HL-60 (cell line): Measurements from ENCODE around the gene GPR39.

Experiments
- DNase-seq, 2 experiments: peaks; one replicate each; pipeline ENCODE4 v3.0.0-alpha.2; 2010 to 2020; ENCODE audit warnings: low read depth in 1 of 2, low spot score in 1 of 2
- H3K27ac ChIP-seq: fragments of 250-450 bp; sonication (Bioruptor Pico); replicated peaks from 2 replicates; pipeline ENCODE4 v1.5.1; 2020; ENCODE audit warnings: mild to moderate bottlenecking, moderate library complexity
- H3K27me3 ChIP-seq: fragments of 250-450 bp; sonication (Bioruptor Pico); 2 replicates; pipeline ENCODE4 v1.5.1; 2021; ENCODE audit warnings: mild to moderate bottlenecking, moderate library complexity; ENCODE audit not compliant: insufficient read depth, poor library complexity, severe bottlenecking
- H3K4me3 ChIP-seq: replicated peaks from 2 replicates; pipeline ENCODE4 v1.5.1; 2011; ENCODE audit warnings: mild to moderate bottlenecking, control low read depth, low read length; ENCODE audit not compliant: insufficient read depth
- GABPA ChIP-seq: IDR thresholded peaks from 2 replicates; pipeline ENCODE4 v1.6.1; 2012; ENCODE audit warnings: low read depth
- POLR2AphosphoS5 ChIP-seq: IDR thresholded peaks from 2 replicates; pipeline ENCODE4 v1.6.1; 2012; ENCODE audit warnings: low read depth
- SPI1 ChIP-seq: IDR thresholded peaks from 2 replicates; pipeline ENCODE4 v1.6.1; 2012; ENCODE audit warnings: low read depth, mild to moderate bottlenecking, borderline replicate concordance
- TF ChIP-seq, protein P1 (sequence below): IDR thresholded peaks from one replicate; pipeline ENCODE4 v1.5.1; 2011; ENCODE audit warnings: low read length, control low read depth, inconsistent platforms; ENCODE audit not compliant: insufficient read depth
- TF ChIP-seq, protein P2 (sequence below): IDR thresholded peaks from 2 replicates; pipeline ENCODE4 v1.6.1; 2012; ENCODE audit warnings: low read depth; ENCODE audit not compliant: insufficient replicate concordance

Gene GPR39

DNA sequence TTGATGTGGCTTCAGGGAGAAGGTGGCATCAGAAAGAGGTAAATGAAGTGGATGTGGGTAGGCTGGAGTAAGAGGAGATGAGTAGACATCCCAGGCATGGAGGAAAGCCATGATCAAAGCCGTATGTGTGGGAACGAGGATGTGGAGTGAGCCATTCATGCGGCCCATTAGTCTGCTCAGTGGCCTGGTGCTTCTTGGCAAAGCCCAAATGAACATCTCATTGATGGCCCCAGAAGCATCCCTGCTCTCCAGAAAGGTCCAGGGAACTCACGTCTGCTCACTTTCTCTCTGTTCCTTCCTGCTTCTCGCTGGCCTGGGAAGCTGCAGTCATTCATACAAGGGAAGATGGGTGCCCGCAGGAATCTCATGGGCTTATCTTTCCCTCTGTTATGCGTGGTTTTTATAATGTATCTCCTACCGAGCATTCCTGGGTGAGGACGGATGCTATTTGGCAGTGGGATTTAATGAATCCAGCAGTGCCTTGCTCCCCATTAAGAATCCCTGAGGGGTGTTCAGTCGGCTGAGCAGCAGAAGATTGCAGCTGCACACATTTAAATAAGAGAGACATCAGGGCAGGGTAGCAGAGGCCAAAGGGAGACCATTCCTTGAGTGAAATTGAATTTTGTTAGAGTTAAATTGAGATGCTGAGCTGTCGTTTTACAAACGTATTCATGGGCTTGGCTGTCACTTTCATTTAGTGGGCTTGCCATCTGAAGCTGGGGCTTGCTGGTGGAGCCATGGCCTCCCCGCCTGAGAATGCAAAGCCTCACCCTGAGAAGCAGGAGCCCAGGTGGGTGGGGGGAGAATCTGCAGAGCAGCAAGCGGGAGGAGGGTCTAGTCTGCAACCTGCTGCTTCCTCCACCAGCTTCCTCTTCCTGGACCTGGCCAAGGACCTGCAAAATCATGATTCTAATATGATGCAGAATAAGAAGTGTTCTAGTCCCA lies 188.9 kb downstream of the GPR39 start:
- no peak overlapping the region for H3K27ac ChIP-seq
- TF ChIP-seq GABPA: no peak
- TF ChIP-seq SPI1: no peak
- TF ChIP-seq, protein P1, sequence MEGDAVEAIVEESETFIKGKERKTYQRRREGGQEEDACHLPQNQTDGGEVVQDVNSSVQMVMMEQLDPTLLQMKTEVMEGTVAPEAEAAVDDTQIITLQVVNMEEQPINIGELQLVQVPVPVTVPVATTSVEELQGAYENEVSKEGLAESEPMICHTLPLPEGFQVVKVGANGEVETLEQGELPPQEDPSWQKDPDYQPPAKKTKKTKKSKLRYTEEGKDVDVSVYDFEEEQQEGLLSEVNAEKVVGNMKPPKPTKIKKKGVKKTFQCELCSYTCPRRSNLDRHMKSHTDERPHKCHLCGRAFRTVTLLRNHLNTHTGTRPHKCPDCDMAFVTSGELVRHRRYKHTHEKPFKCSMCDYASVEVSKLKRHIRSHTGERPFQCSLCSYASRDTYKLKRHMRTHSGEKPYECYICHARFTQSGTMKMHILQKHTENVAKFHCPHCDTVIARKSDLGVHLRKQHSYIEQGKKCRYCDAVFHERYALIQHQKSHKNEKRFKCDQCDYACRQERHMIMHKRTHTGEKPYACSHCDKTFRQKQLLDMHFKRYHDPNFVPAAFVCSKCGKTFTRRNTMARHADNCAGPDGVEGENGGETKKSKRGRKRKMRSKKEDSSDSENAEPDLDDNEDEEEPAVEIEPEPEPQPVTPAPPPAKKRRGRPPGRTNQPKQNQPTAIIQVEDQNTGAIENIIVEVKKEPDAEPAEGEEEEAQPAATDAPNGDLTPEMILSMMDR: no peak
- no peak for TF ChIP-seq POLR2AphosphoS5
- TF ChIP-seq, protein P2, sequence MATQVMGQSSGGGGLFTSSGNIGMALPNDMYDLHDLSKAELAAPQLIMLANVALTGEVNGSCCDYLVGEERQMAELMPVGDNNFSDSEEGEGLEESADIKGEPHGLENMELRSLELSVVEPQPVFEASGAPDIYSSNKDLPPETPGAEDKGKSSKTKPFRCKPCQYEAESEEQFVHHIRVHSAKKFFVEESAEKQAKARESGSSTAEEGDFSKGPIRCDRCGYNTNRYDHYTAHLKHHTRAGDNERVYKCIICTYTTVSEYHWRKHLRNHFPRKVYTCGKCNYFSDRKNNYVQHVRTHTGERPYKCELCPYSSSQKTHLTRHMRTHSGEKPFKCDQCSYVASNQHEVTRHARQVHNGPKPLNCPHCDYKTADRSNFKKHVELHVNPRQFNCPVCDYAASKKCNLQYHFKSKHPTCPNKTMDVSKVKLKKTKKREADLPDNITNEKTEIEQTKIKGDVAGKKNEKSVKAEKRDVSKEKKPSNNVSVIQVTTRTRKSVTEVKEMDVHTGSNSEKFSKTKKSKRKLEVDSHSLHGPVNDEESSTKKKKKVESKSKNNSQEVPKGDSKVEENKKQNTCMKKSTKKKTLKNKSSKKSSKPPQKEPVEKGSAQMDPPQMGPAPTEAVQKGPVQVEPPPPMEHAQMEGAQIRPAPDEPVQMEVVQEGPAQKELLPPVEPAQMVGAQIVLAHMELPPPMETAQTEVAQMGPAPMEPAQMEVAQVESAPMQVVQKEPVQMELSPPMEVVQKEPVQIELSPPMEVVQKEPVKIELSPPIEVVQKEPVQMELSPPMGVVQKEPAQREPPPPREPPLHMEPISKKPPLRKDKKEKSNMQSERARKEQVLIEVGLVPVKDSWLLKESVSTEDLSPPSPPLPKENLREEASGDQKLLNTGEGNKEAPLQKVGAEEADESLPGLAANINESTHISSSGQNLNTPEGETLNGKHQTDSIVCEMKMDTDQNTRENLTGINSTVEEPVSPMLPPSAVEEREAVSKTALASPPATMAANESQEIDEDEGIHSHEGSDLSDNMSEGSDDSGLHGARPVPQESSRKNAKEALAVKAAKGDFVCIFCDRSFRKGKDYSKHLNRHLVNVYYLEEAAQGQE: no peak
- no peak for DNase-seq
- peaks cover 2% of the 10 kb centered on the region for H3K27me3 ChIP-seq
- no peak overlapping the region for H3K4me3 ChIP-seq

DNA sequence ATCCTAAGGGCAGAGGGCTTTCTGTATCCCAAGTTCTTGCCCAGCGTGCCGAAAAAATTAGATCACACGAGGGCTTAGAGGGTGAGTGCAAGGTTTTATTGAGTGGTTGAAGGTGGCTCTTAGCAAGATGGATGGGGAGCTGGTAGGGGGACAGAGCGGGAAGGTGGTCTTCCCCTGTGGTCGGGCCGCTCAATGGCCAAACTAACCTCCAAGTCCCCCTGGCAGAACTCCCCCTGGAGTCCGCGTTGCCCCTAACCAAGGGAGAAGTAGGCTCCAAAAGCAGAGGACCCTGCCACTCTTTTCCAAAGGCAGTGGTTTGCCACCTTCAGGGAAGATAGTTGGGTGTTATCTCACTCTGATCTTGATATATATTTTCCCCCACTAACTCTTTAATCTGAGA lies 190.0 kb downstream of the GPR39 start:
- TF ChIP-seq POLR2AphosphoS5 (no peak), GABPA (no peak)
- TF ChIP-seq, protein P2: no peak
- no peak for DNase-seq
- no peaks in the 10 kb centered on the region for H3K27me3 ChIP-seq
- H3K4me3 ChIP-seq: no peak overlapping the region
- H3K27ac ChIP-seq: no peak overlapping the region

DNA sequence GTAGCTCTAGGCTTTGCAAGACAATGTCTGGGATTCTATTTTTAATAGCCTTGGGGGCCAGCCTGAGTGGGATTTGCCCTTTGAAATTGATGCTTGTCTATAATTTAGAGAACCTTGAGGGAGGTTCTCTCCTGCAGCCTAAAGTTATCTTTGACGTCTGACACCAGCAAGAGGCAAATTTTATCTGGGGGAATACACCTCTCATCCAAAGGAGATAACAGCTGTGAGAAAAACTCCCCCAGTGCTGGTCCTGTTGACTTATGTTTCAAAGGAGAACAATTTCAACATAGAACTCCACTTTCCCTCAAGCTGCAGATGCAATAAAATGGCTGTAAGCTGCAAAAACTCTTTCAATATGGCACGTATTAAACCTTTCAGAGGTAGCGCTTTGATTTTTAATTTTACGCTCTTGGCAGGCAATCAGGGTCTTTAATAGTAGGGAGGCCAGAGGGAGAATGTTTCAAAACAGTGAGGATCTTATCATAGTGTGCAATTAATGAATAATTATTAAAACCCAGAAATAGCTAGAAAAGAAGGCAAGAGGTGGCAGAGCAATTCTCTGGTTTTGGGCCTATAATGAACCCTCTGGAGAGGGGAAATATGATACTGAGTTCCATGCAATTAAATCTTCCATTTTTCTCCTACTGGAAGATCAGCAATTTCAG lies 191.0 kb downstream of the GPR39 start:
- DNase-seq: no peak
- H3K27ac ChIP-seq: no peak overlapping the region
- H3K27me3 ChIP-seq: no peaks in the 10 kb centered on the region
- TF ChIP-seq POLR2AphosphoS5 (no peak), GABPA (no peak)
- TF ChIP-seq, protein P2: no peak
- H3K4me3 ChIP-seq: no peak overlapping the region

DNA sequence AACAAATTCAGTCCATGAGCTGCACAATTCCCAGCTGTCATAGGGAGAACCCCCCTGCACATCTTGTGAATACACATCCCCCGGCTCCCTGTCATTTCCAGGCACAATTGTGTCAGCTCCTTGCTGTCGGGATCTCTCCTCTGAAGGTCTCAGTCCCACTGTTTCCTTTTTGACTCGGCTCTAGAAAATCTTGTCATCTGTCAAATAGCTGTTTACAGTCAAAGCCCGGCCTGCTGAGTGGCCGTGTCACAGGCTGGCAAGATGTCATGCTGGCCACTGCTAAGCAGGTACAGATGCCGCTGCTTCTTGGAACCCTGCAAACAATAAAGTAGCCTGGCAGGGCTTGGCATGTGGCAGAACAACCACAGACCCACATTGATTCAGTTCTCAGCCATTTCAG lies 191.7 kb downstream of the GPR39 start:
- Histone ChIP-seq H3K27ac (no peak overlapping the region), H3K27me3 (no peaks in the 10 kb centered on the region), H3K4me3 (no peak overlapping the region)
- no peak for TF ChIP-seq GABPA
- TF ChIP-seq, protein P1: no peak
- no peak for TF ChIP-seq POLR2AphosphoS5
- TF ChIP-seq, protein P2: no peak
- TF ChIP-seq SPI1: no peak
- DNase-seq: no peak
